GM23338 (cell line): ENCODE data around the gene SEL1L2. TPM values are rescaled to one million over a fixed set of nuclear protein-coding genes. Genes with fewer than 3 reads are reported as not detected.

Experiments used
- ATAC-seq: fragments of 200-7000 bp; cut with Tn5 transposase; 3 replicates; pipeline ENCODE4 v1.9.1; 2020
- DNase-seq: peaks from one replicate; pipeline ENCODE4 v3.0.0-alpha.2; 2015; ENCODE audit warnings: low spot score
- H2AFZ ChIP-seq: fragments of 200-600 bp; sonication (generic); 2 replicates; pipeline ENCODE4 v1.8.0; 2016; ENCODE audit warnings: antibody characterized with exemption, mild to moderate bottlenecking, moderate library complexity
- H3F3A ChIP-seq: fragments of 200-600 bp; sonication (generic); replicated peaks from 2 replicates; pipeline ENCODE4 v1.8.0; 2017; ENCODE audit warnings: antibody characterized with exemption, mixed run types, low read depth
- H3K27ac ChIP-seq: fragments of 200-600 bp; sonication (generic); 2 replicates; pipeline ENCODE4 v1.6.1; 2016; ENCODE audit warnings: low read depth
- H3K27me3 ChIP-seq: fragments of 200-600 bp; sonication (generic); 2 replicates; pipeline ENCODE4 v1.8.0; 2016; ENCODE audit warnings: mild to moderate bottlenecking, mixed run types, moderate library complexity; ENCODE audit not compliant: insufficient read depth
- H3K36me3 ChIP-seq: fragments of 200-600 bp; sonication (generic); 2 replicates; pipeline ENCODE4 v1.8.0; 2016; ENCODE audit warnings: mild to moderate bottlenecking; ENCODE audit not compliant: insufficient read depth
- H3K4me1 ChIP-seq: fragments of 200-600 bp; sonication (generic); 2 replicates; pipeline ENCODE4 v1.8.0; 2016; ENCODE audit warnings: mild to moderate bottlenecking, moderate library complexity; ENCODE audit not compliant: insufficient read depth
- H3K4me2 ChIP-seq: fragments of 200-600 bp; sonication (generic); 2 replicates; pipeline ENCODE4 v1.7.1; 2017; ENCODE audit warnings: mixed run types
- H3K4me3 ChIP-seq: fragments of 200-600 bp; sonication (generic); 2 replicates; pipeline ENCODE4 v1.6.1; 2016; ENCODE audit warnings: mixed run types
- H3K79me2 ChIP-seq: fragments of 200-600 bp; sonication (generic); replicated peaks from 2 replicates; pipeline ENCODE4 v1.8.0; 2017; ENCODE audit warnings: mild to moderate bottlenecking; ENCODE audit not compliant: insufficient read depth
- H3K9me2 ChIP-seq: fragments of 200-600 bp; sonication (generic); 2 replicates; pipeline ENCODE4 v1.8.0; 2017; ENCODE audit not compliant: insufficient read depth
- H4K20me1 ChIP-seq: fragments of 200-600 bp; sonication (generic); replicated peaks from 2 replicates; pipeline ENCODE4 v1.8.0; 2017; ENCODE audit warnings: mild to moderate bottlenecking; ENCODE audit not compliant: insufficient read depth
- H3K27ac Mint-ChIP-seq: 2 replicates; pipeline ENCODE4 v1.8.0; 2020; ENCODE audit warnings: inconsistent platforms, mild to moderate bottlenecking, moderate library complexity, mixed read lengths
- H3K27me3 Mint-ChIP-seq: 3 replicates; pipeline ENCODE4 v1.8.0; 2022; ENCODE audit warnings: low read depth, mild to moderate bottlenecking, moderate library complexity, mixed read lengths, inconsistent platforms; ENCODE audit not compliant: insufficient read depth, poor library complexity
- H3K36me3 Mint-ChIP-seq: 3 replicates; pipeline ENCODE4 v1.8.0; 2021; ENCODE audit warnings: low read depth, mild to moderate bottlenecking, inconsistent platforms, moderate library complexity, mixed read lengths
- H3K4me1 Mint-ChIP-seq: 3 replicates; pipeline ENCODE4 v1.8.0; 2020; ENCODE audit warnings: mild to moderate bottlenecking, inconsistent platforms, mixed read lengths
- H3K4me3 Mint-ChIP-seq: 3 replicates; pipeline ENCODE4 v1.8.0; 2021; ENCODE audit warnings: moderate library complexity, mild to moderate bottlenecking, inconsistent platforms, mixed read lengths
- H3K9me3 Mint-ChIP-seq: 3 replicates; pipeline ENCODE4 v1.8.0; 2020; ENCODE audit warnings: moderate library complexity, mild to moderate bottlenecking, inconsistent platforms, mixed read lengths
- CREB1 ChIP-seq: fragments of 250-450 bp; sonication (Bioruptor Pico); IDR thresholded peaks from 2 replicates; pipeline ENCODE4 v1.5.0; 2020; ENCODE audit warnings: low read depth, mild to moderate bottlenecking, moderate library complexity
- CTCF ChIP-seq, 2 experiments: fragments of 200-600 bp in 1 of 2; sonication (generic) in 1 of 2; conservative IDR thresholded peaks; 2 replicates each; pipeline versions ENCODE4 v1.5.1 to v1.6.1; 2016 to 2017; ENCODE audit warnings: antibody characterized with exemption in 2 of 2, low read depth in 2 of 2, mild to moderate bottlenecking in 2 of 2, moderate library complexity in 1 of 2
- EZH2 ChIP-seq: fragments of 200-600 bp; sonication (generic); IDR thresholded peaks from one replicate; pipeline ENCODE4 v1.8.0; 2017; ENCODE audit warnings: antibody characterized with exemption, mild to moderate bottlenecking, low read depth; ENCODE audit not compliant: unreplicated experiment
- EZH2phosphoT487 ChIP-seq: fragments of 200-600 bp; sonication (generic); IDR thresholded peaks from one replicate; pipeline ENCODE4 v1.8.1; 2018; ENCODE audit warnings: antibody characterized with exemption; ENCODE audit not compliant: unreplicated experiment
- JUNB ChIP-seq: IDR thresholded peaks from one replicate; pipeline ENCODE4 v1.6.1; 2016; ENCODE audit warnings: antibody characterized with exemption; ENCODE audit not compliant: unreplicated experiment
- NANOG ChIP-seq: IDR thresholded peaks from 2 replicates; pipeline ENCODE4 v1.6.1; 2016; ENCODE audit warnings: antibody characterized with exemption, borderline replicate concordance
- POLR2AphosphoS5 ChIP-seq: IDR thresholded peaks from 2 replicates; pipeline ENCODE4 v1.6.1; 2016; ENCODE audit warnings: antibody characterized with exemption, low read depth
- STAT1 ChIP-seq: IDR thresholded peaks from one replicate; pipeline ENCODE4 v1.6.1; 2016; ENCODE audit warnings: antibody characterized with exemption; ENCODE audit not compliant: unreplicated experiment
- ZNF114 ChIP-seq: fragments of 250-450 bp; sonication (Bioruptor Pico); IDR thresholded peaks from 2 replicates; pipeline ENCODE4 v1.5.0; 2020; ENCODE audit warnings: mild to moderate bottlenecking, moderate library complexity
- ZNF331 ChIP-seq: fragments of 250-450 bp; sonication (Bioruptor Pico); IDR thresholded peaks from 2 replicates; pipeline ENCODE4 v1.5.0; 2020; ENCODE audit warnings: low read depth, mild to moderate bottlenecking, moderate library complexity
- polyA plus RNA-seq: library from polyadenylated mRNA; unstranded; fragments of >200 nt; fragmentation: Nextera tagmentation; extraction: Ambion mirVana; gene quantifications from 2 replicates; pipeline ENCODE4 v1.2.1, GENCODE V29; 2016
- total RNA-seq: library from RNA; depleted of rRNA; stranded (reverse); fragments of >200 nt; shearing (Covaris generic); gene quantifications from 2 replicates; pipeline ENCODE4 v1.2.3, GENCODE V29; 2014
- TF ChIP-seq, protein P1 (sequence below): IDR thresholded peaks from 2 replicates; pipeline ENCODE4 v1.6.1; 2016; ENCODE audit warnings: antibody characterized with exemption
- TF ChIP-seq, protein P2 (sequence below): IDR thresholded peaks from one replicate; pipeline ENCODE4 v1.6.1; 2018; ENCODE audit warnings: antibody characterized with exemption; ENCODE audit not compliant: unreplicated experiment
- TF ChIP-seq, protein P3 (sequence below): fragments of 250-450 bp; sonication (Bioruptor Pico); IDR thresholded peaks from 2 replicates; pipeline ENCODE4 v1.5.0; 2020; ENCODE audit warnings: mild to moderate bottlenecking, moderate library complexity

SEL1L2 gene
- total and polyA plus RNA-seq, 2 experiments from 2014 or later, result not detected

GRCh38 chr20:13838664-13839063, 151.8 kb downstream of the SEL1L2 start:
- no peaks in the 10 kb centered on the region for H3K79me2 ChIP-seq
- H4K20me1 ChIP-seq, result no peaks in the 10 kb centered on the region
- H3K27ac ChIP-seq, result no peak overlapping the region
- 0 out of 2 replicates have a peak overlapping the region, but pooled peaks have one; percentile 32 for H2AFZ ChIP-seq
- no peak for DNase-seq
- no peak overlapping the region for H3K27ac Mint-ChIP-seq
- no peak overlapping the region for H3K4me2 ChIP-seq
- H3K27me3 Mint-ChIP-seq, result no peaks in the 10 kb centered on the region
- H3K4me1 Mint-ChIP-seq, result no peaks in the 10 kb centered on the region
- no peak overlapping the region for H3K4me3 Mint-ChIP-seq
- TF ChIP-seq, protein P1, sequence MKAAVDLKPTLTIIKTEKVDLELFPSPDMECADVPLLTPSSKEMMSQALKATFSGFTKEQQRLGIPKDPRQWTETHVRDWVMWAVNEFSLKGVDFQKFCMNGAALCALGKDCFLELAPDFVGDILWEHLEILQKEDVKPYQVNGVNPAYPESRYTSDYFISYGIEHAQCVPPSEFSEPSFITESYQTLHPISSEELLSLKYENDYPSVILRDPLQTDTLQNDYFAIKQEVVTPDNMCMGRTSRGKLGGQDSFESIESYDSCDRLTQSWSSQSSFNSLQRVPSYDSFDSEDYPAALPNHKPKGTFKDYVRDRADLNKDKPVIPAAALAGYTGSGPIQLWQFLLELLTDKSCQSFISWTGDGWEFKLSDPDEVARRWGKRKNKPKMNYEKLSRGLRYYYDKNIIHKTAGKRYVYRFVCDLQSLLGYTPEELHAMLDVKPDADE, result no peak
- TF ChIP-seq NANOG (no peak), POLR2AphosphoS5 (no peak), ZNF114 (CRISPR knock-in tag) (no peak), STAT1 (no peak), EZH2phosphoT487 (no peak), EZH2 (no peak), JUNB (no peak), CREB1 (CRISPR knock-in tag) (no peak), ZNF331 (CRISPR knock-in tag) (no peak), CTCF (conservative IDR thresholded peaks at IDR 0.05; ENCODE audit: low read depth in 2 of 2) (no peak)
- TF ChIP-seq, protein P2, sequence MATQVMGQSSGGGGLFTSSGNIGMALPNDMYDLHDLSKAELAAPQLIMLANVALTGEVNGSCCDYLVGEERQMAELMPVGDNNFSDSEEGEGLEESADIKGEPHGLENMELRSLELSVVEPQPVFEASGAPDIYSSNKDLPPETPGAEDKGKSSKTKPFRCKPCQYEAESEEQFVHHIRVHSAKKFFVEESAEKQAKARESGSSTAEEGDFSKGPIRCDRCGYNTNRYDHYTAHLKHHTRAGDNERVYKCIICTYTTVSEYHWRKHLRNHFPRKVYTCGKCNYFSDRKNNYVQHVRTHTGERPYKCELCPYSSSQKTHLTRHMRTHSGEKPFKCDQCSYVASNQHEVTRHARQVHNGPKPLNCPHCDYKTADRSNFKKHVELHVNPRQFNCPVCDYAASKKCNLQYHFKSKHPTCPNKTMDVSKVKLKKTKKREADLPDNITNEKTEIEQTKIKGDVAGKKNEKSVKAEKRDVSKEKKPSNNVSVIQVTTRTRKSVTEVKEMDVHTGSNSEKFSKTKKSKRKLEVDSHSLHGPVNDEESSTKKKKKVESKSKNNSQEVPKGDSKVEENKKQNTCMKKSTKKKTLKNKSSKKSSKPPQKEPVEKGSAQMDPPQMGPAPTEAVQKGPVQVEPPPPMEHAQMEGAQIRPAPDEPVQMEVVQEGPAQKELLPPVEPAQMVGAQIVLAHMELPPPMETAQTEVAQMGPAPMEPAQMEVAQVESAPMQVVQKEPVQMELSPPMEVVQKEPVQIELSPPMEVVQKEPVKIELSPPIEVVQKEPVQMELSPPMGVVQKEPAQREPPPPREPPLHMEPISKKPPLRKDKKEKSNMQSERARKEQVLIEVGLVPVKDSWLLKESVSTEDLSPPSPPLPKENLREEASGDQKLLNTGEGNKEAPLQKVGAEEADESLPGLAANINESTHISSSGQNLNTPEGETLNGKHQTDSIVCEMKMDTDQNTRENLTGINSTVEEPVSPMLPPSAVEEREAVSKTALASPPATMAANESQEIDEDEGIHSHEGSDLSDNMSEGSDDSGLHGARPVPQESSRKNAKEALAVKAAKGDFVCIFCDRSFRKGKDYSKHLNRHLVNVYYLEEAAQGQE, result no peak
- TF ChIP-seq, protein P3, sequence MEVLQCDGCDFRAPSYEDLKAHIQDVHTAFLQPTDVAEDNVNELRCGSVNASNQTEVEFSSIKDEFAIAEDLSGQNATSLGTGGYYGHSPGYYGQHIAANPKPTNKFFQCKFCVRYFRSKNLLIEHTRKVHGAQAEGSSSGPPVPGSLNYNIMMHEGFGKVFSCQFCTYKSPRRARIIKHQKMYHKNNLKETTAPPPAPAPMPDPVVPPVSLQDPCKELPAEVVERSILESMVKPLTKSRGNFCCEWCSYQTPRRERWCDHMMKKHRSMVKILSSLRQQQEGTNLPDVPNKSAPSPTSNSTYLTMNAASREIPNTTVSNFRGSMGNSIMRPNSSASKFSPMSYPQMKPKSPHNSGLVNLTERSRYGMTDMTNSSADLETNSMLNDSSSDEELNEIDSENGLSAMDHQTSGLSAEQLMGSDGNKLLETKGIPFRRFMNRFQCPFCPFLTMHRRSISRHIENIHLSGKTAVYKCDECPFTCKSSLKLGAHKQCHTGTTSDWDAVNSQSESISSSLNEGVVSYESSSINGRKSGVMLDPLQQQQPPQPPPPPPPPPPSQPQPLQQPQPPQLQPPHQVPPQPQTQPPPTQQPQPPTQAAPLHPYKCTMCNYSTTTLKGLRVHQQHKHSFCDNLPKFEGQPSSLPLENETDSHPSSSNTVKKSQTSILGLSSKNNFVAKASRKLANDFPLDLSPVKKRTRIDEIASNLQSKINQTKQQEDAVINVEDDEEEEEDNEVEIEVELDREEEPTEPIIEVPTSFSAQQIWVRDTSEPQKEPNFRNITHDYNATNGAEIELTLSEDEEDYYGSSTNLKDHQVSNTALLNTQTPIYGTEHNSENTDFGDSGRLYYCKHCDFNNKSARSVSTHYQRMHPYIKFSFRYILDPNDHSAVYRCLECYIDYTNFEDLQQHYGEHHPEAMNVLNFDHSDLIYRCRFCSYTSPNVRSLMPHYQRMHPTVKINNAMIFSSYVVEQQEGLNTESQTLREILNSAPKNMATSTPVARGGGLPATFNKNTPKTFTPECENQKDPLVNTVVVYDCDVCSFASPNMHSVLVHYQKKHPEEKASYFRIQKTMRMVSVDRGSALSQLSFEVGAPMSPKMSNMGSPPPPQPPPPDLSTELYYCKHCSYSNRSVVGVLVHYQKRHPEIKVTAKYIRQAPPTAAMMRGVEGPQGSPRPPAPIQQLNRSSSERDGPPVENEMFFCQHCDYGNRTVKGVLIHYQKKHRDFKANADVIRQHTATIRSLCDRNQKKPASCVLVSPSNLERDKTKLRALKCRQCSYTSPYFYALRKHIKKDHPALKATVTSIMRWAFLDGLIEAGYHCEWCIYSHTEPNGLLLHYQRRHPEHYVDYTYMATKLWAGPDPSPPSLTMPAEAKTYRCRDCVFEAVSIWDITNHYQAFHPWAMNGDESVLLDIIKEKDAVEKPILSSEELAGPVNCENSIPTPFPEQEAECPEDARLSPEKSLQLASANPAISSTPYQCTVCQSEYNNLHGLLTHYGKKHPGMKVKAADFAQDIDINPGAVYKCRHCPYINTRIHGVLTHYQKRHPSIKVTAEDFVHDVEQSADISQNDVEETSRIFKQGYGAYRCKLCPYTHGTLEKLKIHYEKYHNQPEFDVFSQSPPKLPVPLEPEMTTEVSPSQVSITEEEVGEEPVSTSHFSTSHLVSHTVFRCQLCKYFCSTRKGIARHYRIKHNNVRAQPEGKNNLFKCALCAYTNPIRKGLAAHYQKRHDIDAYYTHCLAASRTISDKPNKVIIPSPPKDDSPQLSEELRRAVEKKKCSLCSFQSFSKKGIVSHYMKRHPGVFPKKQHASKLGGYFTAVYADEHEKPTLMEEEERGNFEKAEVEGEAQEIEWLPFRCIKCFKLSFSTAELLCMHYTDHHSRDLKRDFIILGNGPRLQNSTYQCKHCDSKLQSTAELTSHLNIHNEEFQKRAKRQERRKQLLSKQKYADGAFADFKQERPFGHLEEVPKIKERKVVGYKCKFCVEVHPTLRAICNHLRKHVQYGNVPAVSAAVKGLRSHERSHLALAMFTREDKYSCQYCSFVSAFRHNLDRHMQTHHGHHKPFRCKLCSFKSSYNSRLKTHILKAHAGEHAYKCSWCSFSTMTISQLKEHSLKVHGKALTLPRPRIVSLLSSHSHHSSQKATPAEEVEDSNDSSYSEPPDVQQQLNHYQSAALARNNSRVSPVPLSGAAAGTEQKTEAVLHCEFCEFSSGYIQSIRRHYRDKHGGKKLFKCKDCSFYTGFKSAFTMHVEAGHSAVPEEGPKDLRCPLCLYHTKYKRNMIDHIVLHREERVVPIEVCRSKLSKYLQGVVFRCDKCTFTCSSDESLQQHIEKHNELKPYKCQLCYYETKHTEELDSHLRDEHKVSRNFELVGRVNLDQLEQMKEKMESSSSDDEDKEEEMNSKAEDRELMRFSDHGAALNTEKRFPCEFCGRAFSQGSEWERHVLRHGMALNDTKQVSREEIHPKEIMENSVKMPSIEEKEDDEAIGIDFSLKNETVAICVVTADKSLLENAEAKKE, result no peak
- no peaks in the 10 kb centered on the region for H3K4me1 ChIP-seq
- no peak for ATAC-seq
- H3K36me3 ChIP-seq, result no peaks in the 10 kb centered on the region
- no peaks in the 10 kb centered on the region for H3K36me3 Mint-ChIP-seq
- no peaks in the 10 kb centered on the region for H3K9me3 Mint-ChIP-seq
- H3K27me3 ChIP-seq, result no peaks in the 10 kb centered on the region
- no peak overlapping the region for H3K4me3 ChIP-seq
- H3K9me2 ChIP-seq, result no peaks in the 10 kb centered on the region
- H3F3A ChIP-seq, result no peaks in the 10 kb centered on the region
